NB4 (cell line): ENCODE results near the gene MINDY4.

Source experiments
- MYC ChIP-seq: IDR thresholded peaks from 2 replicates; pipeline ENCODE4 v1.6.1; 2011; ENCODE audit warnings: low read depth, low read length
- POLR2A ChIP-seq: IDR thresholded peaks from 2 replicates; pipeline ENCODE4 v1.6.1; 2011; ENCODE audit warnings: mild to moderate bottlenecking; ENCODE audit not compliant: insufficient read length; ENCODE audit errors: extremely low read depth
- TF ChIP-seq, protein P1 (sequence below): IDR thresholded peaks from one replicate; pipeline ENCODE4 v1.5.1; 2012; ENCODE audit warnings: low read depth, low read length
- TF ChIP-seq, protein P2 (sequence below): IDR thresholded peaks from 2 replicates; pipeline ENCODE4 v1.6.1; 2011; ENCODE audit warnings: low read depth, low read length

- TF ChIP-seq, protein P1, sequence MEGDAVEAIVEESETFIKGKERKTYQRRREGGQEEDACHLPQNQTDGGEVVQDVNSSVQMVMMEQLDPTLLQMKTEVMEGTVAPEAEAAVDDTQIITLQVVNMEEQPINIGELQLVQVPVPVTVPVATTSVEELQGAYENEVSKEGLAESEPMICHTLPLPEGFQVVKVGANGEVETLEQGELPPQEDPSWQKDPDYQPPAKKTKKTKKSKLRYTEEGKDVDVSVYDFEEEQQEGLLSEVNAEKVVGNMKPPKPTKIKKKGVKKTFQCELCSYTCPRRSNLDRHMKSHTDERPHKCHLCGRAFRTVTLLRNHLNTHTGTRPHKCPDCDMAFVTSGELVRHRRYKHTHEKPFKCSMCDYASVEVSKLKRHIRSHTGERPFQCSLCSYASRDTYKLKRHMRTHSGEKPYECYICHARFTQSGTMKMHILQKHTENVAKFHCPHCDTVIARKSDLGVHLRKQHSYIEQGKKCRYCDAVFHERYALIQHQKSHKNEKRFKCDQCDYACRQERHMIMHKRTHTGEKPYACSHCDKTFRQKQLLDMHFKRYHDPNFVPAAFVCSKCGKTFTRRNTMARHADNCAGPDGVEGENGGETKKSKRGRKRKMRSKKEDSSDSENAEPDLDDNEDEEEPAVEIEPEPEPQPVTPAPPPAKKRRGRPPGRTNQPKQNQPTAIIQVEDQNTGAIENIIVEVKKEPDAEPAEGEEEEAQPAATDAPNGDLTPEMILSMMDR = no peak
- TF ChIP-seq MYC (no peak), POLR2A (no peak)
- TF ChIP-seq, protein P2, sequence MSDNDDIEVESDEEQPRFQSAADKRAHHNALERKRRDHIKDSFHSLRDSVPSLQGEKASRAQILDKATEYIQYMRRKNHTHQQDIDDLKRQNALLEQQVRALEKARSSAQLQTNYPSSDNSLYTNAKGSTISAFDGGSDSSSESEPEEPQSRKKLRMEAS = no peak
Measured at GRCh38 chr7:30934732-30935568, 163.7 kb downstream of the MINDY4 start.
